WTC11 (cell line): ENCODE data around the gene DAPK1. TPM values are rescaled to one million over a fixed set of nuclear protein-coding genes. Genes with fewer than 3 reads are reported as not detected.

Experiments
- ATAC-seq: fragments of 200-7000 bp; cut with Tn5 transposase; 2 replicates; pipeline ENCODE4 v1.10.0; 2021; ENCODE audit warnings: mild to moderate bottlenecking, moderate library complexity
- CTCF ChIA-PET: fragments of 300-600 bp; sonication (Branson Sonifier 250); formaldehyde crosslinking; loops from one replicate; lab custom pipeline; 2021; ENCODE audit warnings: antibody characterized with exemption; lab: Charles Lee
- POLR2A ChIA-PET: fragments of 350-600 bp; sonication (Branson Sonifier 250); formaldehyde crosslinking; loops from one replicate; lab custom pipeline; 2021; ENCODE audit warnings: antibody characterized with exemption; lab: Charles Lee
- DNase-seq: peaks from one replicate; pipeline ENCODE4 v3.0.0; 2021; ENCODE audit warnings: low spot score
- H3K27ac Mint-ChIP-seq: 2 replicates; pipeline ENCODE4 v1.8.0; 2021; ENCODE audit warnings: mixed read lengths
- H3K27me3 Mint-ChIP-seq: 2 replicates; pipeline ENCODE4 v1.8.0; 2021; ENCODE audit warnings: low read depth, mild to moderate bottlenecking, moderate library complexity, mixed read lengths
- H3K36me3 Mint-ChIP-seq: 2 replicates; pipeline ENCODE4 v1.8.0; 2021; ENCODE audit warnings: mixed read lengths
- H3K4me1 Mint-ChIP-seq: 2 replicates; pipeline ENCODE4 v1.8.0; 2022; ENCODE audit warnings: mixed read lengths
- H3K4me3 Mint-ChIP-seq: 2 replicates; pipeline ENCODE4 v1.8.0; 2021; ENCODE audit warnings: mild to moderate bottlenecking, moderate library complexity, mixed read lengths
- H3K9me3 Mint-ChIP-seq: 2 replicates; pipeline ENCODE4 v1.8.0; 2021; ENCODE audit warnings: mixed read lengths
- AR ChIP-seq: fragments of 250-450 bp; sonication (Bioruptor Pico); IDR thresholded peaks from 2 replicates; pipeline ENCODE4 v1.9.0; 2021; ENCODE audit warnings: mild to moderate bottlenecking
- ATF6 ChIP-seq: sonication (generic); formaldehyde crosslinking; IDR thresholded peaks from 2 replicates; pipeline ENCODE4 v1.8.1; 2023; ENCODE audit warnings: mild to moderate bottlenecking, missing genetic modification reagents
- FOXJ3 ChIP-seq: sonication (generic); formaldehyde crosslinking; IDR thresholded peaks from 2 replicates; pipeline ENCODE4 v1.9.0; 2021; ENCODE audit warnings: missing genetic modification reagents, mild to moderate bottlenecking, borderline replicate concordance
- IRF2 ChIP-seq: sonication (generic); formaldehyde crosslinking; IDR thresholded peaks from 2 replicates; pipeline ENCODE4 v1.8.0; 2022; ENCODE audit warnings: low read depth, missing genetic modification reagents, borderline replicate concordance
- JUN ChIP-seq: sonication (generic); formaldehyde crosslinking; IDR thresholded peaks from 2 replicates; pipeline ENCODE4 v1.8.0; 2023; ENCODE audit warnings: mild to moderate bottlenecking, missing genetic modification reagents
- NR2C2 ChIP-seq: sonication (generic); formaldehyde crosslinking; IDR thresholded peaks from 2 replicates; pipeline ENCODE4 v1.8.0; 2022; ENCODE audit warnings: mild to moderate bottlenecking, missing genetic modification reagents
- OVOL2 ChIP-seq: fragments of 250-450 bp; sonication (Bioruptor Pico); IDR thresholded peaks from 2 replicates; pipeline ENCODE4 v1.9.0; 2021; ENCODE audit warnings: mild to moderate bottlenecking, borderline replicate concordance
- RORB ChIP-seq: fragments of 250-450 bp; sonication (Bioruptor Pico); IDR thresholded peaks from 2 replicates; pipeline ENCODE4 v1.9.0; 2021; ENCODE audit warnings: mild to moderate bottlenecking
- SMAD4 ChIP-seq: sonication (generic); formaldehyde crosslinking; IDR thresholded peaks from 2 replicates; pipeline ENCODE4 v1.8.0; 2022; ENCODE audit warnings: mild to moderate bottlenecking, missing genetic modification reagents
- TCF7 ChIP-seq: sonication (generic); formaldehyde crosslinking; IDR thresholded peaks from 2 replicates; pipeline ENCODE4 v1.8.0; 2022; ENCODE audit warnings: mild to moderate bottlenecking, low read depth, missing genetic modification reagents, moderate library complexity
- ZNF263 ChIP-seq: sonication (generic); formaldehyde crosslinking; IDR thresholded peaks from 2 replicates; pipeline ENCODE4 v1.8.1; 2022; ENCODE audit warnings: low read depth, mild to moderate bottlenecking, moderate library complexity, missing genetic modification reagents
- ZNF281 ChIP-seq: sonication (generic); formaldehyde crosslinking; IDR thresholded peaks from 2 replicates; pipeline ENCODE4 v1.8.0; 2023; ENCODE audit warnings: mild to moderate bottlenecking, missing genetic modification reagents
- ZNF423 ChIP-seq: fragments of 250-450 bp; sonication (Bioruptor Pico); IDR thresholded peaks from 2 replicates; pipeline ENCODE4 v2.1.2; 2022; ENCODE audit warnings: mild to moderate bottlenecking, moderate library complexity
- total RNA-seq: library from RNA; stranded (reverse); gene quantifications from 3 replicates; pipeline ENCODE4 v1.2.3, GENCODE V29; 2021
- TF ChIP-seq, protein P1 (sequence below): sonication (generic); formaldehyde crosslinking; IDR thresholded peaks from 2 replicates; pipeline ENCODE4 v1.8.0; 2022; ENCODE audit warnings: missing genetic modification reagents
- TF ChIP-seq, protein P2 (sequence below): sonication (generic); formaldehyde crosslinking; IDR thresholded peaks from 2 replicates; pipeline ENCODE4 v1.8.1; 2022; ENCODE audit warnings: missing genetic modification reagents, borderline replicate concordance
- TF ChIP-seq, protein P3 (sequence below): sonication (generic); formaldehyde crosslinking; IDR thresholded peaks from 2 replicates; pipeline ENCODE4 v1.8.1; 2022; ENCODE audit warnings: mild to moderate bottlenecking, missing genetic modification reagents, moderate library complexity, borderline replicate concordance

Gene DAPK1
- total RNA-seq, 1 experiment from 2014 or later, result 129 TPM

GRCh38 chr9:87644659-87645058 is 147.0 kb downstream of the DAPK1 start:
- POLR2A ChIA-PET, result interaction anchor here (1.1 kb wide), 1 partner anchor 56 kb away, joined by 3 read pairs; no protein-coding TSS in a partner anchor
- Mint-ChIP-seq H3K27me3 (no peaks in the 10 kb centered on the region), H3K4me1 (peaks cover 21% of the 10 kb centered on the region), H3K36me3 (peaks cover 81% of the 10 kb centered on the region), H3K4me3 (no peak overlapping the region), H3K9me3 (no peaks in the 10 kb centered on the region), H3K27ac (peak overlapping the region; percentile 48)
- DNase-seq (no peak), ATAC-seq (no peak)
- TF ChIP-seq FOXJ3 (CRISPR knock-in tag) (no peak), ZNF423 (no peak), OVOL2 (no peak), JUN (CRISPR knock-in tag) (no peak), IRF2 (no peak), ZNF263 (CRISPR knock-in tag) (no peak), ATF6 (CRISPR knock-in tag) (no peak), AR (CRISPR knock-in tag) (no peak), TCF7 (CRISPR knock-in tag) (no peak), RORB (CRISPR knock-in tag) (no peak), SMAD4 (CRISPR knock-in tag) (no peak), ZNF281 (CRISPR knock-in tag) (no peak), NR2C2 (CRISPR knock-in tag) (no peak)
- TF ChIP-seq, protein P1, sequence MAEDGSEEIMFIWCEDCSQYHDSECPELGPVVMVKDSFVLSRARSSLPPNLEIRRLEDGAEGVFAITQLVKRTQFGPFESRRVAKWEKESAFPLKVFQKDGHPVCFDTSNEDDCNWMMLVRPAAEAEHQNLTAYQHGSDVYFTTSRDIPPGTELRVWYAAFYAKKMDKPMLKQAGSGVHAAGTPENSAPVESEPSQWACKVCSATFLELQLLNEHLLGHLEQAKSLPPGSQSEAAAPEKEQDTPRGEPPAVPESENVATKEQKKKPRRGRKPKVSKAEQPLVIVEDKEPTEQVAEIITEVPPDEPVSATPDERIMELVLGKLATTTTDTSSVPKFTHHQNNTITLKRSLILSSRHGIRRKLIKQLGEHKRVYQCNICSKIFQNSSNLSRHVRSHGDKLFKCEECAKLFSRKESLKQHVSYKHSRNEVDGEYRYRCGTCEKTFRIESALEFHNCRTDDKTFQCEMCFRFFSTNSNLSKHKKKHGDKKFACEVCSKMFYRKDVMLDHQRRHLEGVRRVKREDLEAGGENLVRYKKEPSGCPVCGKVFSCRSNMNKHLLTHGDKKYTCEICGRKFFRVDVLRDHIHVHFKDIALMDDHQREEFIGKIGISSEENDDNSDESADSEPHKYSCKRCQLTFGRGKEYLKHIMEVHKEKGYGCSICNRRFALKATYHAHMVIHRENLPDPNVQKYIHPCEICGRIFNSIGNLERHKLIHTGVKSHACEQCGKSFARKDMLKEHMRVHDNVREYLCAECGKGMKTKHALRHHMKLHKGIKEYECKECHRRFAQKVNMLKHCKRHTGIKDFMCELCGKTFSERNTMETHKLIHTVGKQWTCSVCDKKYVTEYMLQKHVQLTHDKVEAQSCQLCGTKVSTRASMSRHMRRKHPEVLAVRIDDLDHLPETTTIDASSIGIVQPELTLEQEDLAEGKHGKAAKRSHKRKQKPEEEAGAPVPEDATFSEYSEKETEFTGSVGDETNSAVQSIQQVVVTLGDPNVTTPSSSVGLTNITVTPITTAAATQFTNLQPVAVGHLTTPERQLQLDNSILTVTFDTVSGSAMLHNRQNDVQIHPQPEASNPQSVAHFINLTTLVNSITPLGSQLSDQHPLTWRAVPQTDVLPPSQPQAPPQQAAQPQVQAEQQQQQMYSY (CRISPR knock-in tag), result no peak
- TF ChIP-seq, protein P2, sequence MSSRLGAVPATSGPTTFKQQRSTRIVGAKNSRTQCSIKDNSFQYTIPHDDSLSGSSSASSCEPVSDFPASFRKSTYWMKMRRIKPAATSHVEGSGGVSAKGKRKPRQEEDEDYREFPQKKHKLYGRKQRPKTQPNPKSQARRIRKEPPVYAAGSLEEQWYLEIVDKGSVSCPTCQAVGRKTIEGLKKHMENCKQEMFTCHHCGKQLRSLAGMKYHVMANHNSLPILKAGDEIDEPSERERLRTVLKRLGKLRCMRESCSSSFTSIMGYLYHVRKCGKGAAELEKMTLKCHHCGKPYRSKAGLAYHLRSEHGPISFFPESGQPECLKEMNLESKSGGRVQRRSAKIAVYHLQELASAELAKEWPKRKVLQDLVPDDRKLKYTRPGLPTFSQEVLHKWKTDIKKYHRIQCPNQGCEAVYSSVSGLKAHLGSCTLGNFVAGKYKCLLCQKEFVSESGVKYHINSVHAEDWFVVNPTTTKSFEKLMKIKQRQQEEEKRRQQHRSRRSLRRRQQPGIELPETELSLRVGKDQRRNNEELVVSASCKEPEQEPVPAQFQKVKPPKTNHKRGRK (CRISPR knock-in tag), result no peak
- TF ChIP-seq, protein P3, sequence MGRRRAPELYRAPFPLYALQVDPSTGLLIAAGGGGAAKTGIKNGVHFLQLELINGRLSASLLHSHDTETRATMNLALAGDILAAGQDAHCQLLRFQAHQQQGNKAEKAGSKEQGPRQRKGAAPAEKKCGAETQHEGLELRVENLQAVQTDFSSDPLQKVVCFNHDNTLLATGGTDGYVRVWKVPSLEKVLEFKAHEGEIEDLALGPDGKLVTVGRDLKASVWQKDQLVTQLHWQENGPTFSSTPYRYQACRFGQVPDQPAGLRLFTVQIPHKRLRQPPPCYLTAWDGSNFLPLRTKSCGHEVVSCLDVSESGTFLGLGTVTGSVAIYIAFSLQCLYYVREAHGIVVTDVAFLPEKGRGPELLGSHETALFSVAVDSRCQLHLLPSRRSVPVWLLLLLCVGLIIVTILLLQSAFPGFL (CRISPR knock-in tag), result no peak
- CTCF ChIA-PET, result no interaction called here
